ENCODE results near the gene DNMT3A.

The DNMT3A gene

DNA sequence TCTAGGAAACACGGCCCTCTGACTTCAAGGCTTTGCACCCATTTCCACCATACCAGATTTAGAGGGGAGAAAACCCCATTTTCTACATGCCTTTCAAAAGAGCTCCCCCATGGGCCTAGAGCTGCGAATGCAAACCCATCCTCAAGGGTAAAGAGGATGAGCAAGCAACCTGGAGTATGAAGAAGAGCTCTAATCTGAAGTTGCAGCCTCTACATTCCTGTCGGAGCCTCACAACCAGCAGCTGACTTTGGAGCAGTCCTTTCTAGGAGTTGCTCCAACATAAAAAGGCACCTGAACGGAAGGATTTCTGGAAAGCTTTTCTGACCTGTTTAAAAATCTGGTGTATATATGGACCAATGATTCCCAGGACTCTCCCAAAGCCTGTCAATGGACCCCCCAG lies 91.9 kb downstream of the DNMT3A start:
- Histone ChIP-seq H3K4me3 (ENCODE audit: low read length, poor library complexity, severe bottlenecking) (peak overlapping the region; percentile 99), H3K9ac (ENCODE audit: low read depth, low read length, poor library complexity, severe bottlenecking) (peak overlapping the region; percentile 100), H3K79me2 (ENCODE audit: insufficient read depth, low read length) (peaks cover 67% of the 10 kb centered on the region), H3K27me3 (ENCODE audit: insufficient read depth, low read length, poor library complexity, severe bottlenecking) (no peaks in the 10 kb centered on the region), H3K9me3 (ENCODE audit: insufficient read depth, low read depth, low read length) (no peaks in the 10 kb centered on the region), H3K4me2 (ENCODE audit: low read depth, low read length, poor library complexity, severe bottlenecking) (peak overlapping the region; percentile 83), H3K4me1 (ENCODE audit: insufficient read depth, low read length, poor library complexity, severe bottlenecking) (peaks cover 23% of the 10 kb centered on the region), H2AFZ (ENCODE audit: low read length) (no peak overlapping the region), H3K36me3 (ENCODE audit: insufficient read depth, low read length) (peaks cover 35% of the 10 kb centered on the region; the same call in 1 of the 2 replicates), H3F3A (ENCODE audit: low read depth) (0 out of 2 replicates have a peak, but pooled peaks cover 4% of the 10 kb centered on the region), H4K20me1 (ENCODE audit: insufficient read depth, low read length, poor library complexity, severe bottlenecking) (peaks cover 26% of the 10 kb centered on the region), H3K9me2 (replicated peaks; ENCODE audit: low read depth, low read length) (no peaks in the 10 kb centered on the region)
- TF ChIP-seq EZH2phosphoT487 (IDR thresholded peaks at IDR 0.05; ENCODE audit: borderline replicate concordance), result no peak
- TF ChIP-seq, protein P1, sequence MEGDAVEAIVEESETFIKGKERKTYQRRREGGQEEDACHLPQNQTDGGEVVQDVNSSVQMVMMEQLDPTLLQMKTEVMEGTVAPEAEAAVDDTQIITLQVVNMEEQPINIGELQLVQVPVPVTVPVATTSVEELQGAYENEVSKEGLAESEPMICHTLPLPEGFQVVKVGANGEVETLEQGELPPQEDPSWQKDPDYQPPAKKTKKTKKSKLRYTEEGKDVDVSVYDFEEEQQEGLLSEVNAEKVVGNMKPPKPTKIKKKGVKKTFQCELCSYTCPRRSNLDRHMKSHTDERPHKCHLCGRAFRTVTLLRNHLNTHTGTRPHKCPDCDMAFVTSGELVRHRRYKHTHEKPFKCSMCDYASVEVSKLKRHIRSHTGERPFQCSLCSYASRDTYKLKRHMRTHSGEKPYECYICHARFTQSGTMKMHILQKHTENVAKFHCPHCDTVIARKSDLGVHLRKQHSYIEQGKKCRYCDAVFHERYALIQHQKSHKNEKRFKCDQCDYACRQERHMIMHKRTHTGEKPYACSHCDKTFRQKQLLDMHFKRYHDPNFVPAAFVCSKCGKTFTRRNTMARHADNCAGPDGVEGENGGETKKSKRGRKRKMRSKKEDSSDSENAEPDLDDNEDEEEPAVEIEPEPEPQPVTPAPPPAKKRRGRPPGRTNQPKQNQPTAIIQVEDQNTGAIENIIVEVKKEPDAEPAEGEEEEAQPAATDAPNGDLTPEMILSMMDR (conservative IDR thresholded peaks at IDR 0.05; ENCODE audit: low read length), result no peak

DNA sequence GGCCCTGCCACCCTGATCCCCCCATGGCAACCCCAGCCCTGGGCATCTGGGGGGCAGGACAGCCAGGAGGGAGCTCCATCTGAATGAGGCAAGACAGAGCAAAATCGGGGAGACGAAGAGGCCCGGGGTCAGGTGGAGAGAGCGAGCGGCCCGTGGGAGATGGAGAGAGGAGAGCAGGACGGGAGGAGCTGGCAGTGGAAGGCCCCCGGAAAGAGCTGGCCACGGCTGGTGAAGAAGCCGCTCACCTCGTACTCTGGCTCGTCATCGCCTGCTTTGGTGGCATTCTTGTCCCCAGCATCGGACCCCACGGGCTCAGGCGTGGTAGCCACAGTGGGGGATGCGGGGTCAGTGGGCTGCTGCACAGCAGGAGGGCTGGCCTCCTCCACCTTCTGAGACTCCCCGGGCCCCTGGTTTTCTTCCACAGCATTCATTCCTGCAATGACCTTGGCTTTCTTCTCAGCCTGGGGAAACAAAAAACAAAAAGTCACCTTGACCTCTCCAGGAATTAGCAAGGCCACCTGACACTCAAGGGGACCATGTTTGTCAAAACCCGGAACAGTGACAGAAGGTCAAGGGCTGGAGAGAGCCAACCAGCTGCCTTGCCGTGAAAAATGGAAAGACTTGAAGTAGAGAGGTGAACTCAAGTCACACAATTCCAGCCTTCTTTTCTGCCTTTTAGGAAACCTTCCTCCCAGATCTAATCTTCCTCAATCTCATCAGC lies 93.8 kb downstream of the DNMT3A start:
- Histone ChIP-seq H3K9me3 (ENCODE audit: insufficient read depth, low read depth, low read length) (no peaks in the 10 kb centered on the region), H3K9ac (ENCODE audit: low read depth, low read length, poor library complexity, severe bottlenecking) (no peak overlapping the region), H4K20me1 (ENCODE audit: insufficient read depth, low read length, poor library complexity, severe bottlenecking) (peaks cover 26% of the 10 kb centered on the region), H3K27me3 (ENCODE audit: insufficient read depth, low read length, poor library complexity, severe bottlenecking) (no peaks in the 10 kb centered on the region), H3K4me3 (ENCODE audit: low read length, poor library complexity, severe bottlenecking) (no peak overlapping the region), H2AFZ (ENCODE audit: low read length) (no peak overlapping the region), H3K4me2 (ENCODE audit: low read depth, low read length, poor library complexity, severe bottlenecking) (peak overlapping the region; percentile 12), H3F3A (ENCODE audit: low read depth) (no peaks in the 10 kb centered on the region), H3K36me3 (ENCODE audit: insufficient read depth, low read length) (peaks cover 52% of the 10 kb centered on the region; the same call in 1 of the 2 replicates), H3K9me2 (replicated peaks; ENCODE audit: low read depth, low read length) (no peaks in the 10 kb centered on the region), H3K4me1 (ENCODE audit: insufficient read depth, low read length, poor library complexity, severe bottlenecking) (peaks cover 23% of the 10 kb centered on the region), H3K79me2 (ENCODE audit: insufficient read depth, low read length) (peaks cover 66% of the 10 kb centered on the region)
- TF ChIP-seq EZH2phosphoT487 (IDR thresholded peaks at IDR 0.05; ENCODE audit: borderline replicate concordance), result no peak
- TF ChIP-seq, protein P1 (conservative IDR thresholded peaks at IDR 0.05; ENCODE audit: low read length), result no peak

DNA sequence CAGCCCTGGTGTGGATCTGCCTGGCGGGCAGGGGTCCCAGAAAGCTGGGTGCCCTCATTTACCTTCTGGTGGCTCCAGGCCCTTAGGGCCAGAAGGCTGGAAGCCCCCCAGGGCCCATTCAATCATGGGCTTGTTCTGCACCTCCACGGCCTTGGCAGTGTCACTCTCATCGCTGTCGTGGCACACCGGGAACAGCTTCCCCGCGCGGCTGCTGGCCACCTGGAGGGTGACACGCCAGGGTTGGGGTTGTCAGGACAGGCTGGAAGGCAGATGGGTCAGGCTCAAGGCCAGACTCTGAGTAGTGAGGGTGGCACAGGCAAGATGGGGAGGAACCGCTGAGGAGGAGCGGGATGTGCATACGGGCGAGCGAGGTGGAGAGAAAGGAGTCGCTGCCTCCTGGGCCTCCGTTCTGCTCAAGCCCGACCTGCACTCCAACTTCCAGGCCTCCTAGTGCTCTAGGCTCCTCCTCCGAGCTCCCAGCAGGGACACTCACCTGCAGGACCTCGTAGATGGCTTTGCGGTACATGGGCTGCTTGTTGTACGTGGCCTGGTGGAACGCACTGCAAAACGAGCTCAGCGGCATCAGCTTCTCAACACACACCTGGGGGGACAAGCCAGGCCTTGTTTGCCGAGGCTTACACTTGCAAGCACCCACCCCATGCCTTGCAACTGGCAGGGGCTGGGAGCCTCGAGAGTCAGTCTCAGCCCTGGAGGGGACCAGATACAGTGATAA lies 95.0 kb downstream of the DNMT3A start:
- no peak overlapping the region for H3K9ac ChIP-seq (ENCODE audit: low read depth, low read length, poor library complexity, severe bottlenecking)
- H4K20me1 ChIP-seq (ENCODE audit: insufficient read depth, low read length, poor library complexity, severe bottlenecking), result peaks cover 26% of the 10 kb centered on the region

More for the DNA sequence above, 95.0 kb downstream of the DNMT3A start:
- no peak overlapping the region for H2AFZ ChIP-seq (ENCODE audit: low read length)
- no peaks in the 10 kb centered on the region for H3K9me2 ChIP-seq (replicated peaks; ENCODE audit: low read depth, low read length)
- no peak overlapping the region for H3K4me2 ChIP-seq (ENCODE audit: low read depth, low read length, poor library complexity, severe bottlenecking)
- TF ChIP-seq, protein P1 (conservative IDR thresholded peaks at IDR 0.05; ENCODE audit: low read length), result no peak
- TF ChIP-seq EZH2phosphoT487 (IDR thresholded peaks at IDR 0.05; ENCODE audit: borderline replicate concordance), result no peak
- H3K79me2 ChIP-seq (ENCODE audit: insufficient read depth, low read length), result peaks cover 60% of the 10 kb centered on the region
- H3F3A ChIP-seq (ENCODE audit: low read depth), result no peaks in the 10 kb centered on the region
- peaks cover 23% of the 10 kb centered on the region for H3K4me1 ChIP-seq (ENCODE audit: insufficient read depth, low read length, poor library complexity, severe bottlenecking)
- peaks cover 64% of the 10 kb centered on the region; the same call in 1 of the 2 replicates for H3K36me3 ChIP-seq (ENCODE audit: insufficient read depth, low read length)
- no peak overlapping the region for H3K4me3 ChIP-seq (ENCODE audit: low read length, poor library complexity, severe bottlenecking)
- no peaks in the 10 kb centered on the region for H3K27me3 ChIP-seq (ENCODE audit: insufficient read depth, low read length, poor library complexity, severe bottlenecking)
- H3K9me3 ChIP-seq (ENCODE audit: insufficient read depth, low read depth, low read length), result no peaks in the 10 kb centered on the region

Measured in Loucy (cell line).